GM12865 (cell line): ENCODE results near the gene SYNGR4.
"Not testable (repeated sequence)": the region's sequence is repeated elsewhere in the genome, so short reads cannot be mapped to it uniquely, and the experiment has no call there.

ENCODE experiments used
- DNase-seq: peaks from one replicate; pipeline ENCODE4 v3.0.0; 2010; ENCODE audit warnings: low read depth
- H3K4me3 ChIP-seq: 2 replicates; pipeline ENCODE4 v1.5.1; 2011; ENCODE audit warnings: mild to moderate bottlenecking, low read depth, low read length, control low read depth
- CTCF ChIP-seq: IDR thresholded peaks from 2 replicates; pipeline ENCODE4 v1.5.1; 2011; ENCODE audit warnings: low read length, control low read depth, low read depth, inconsistent platforms; ENCODE audit not compliant: insufficient read depth; ENCODE audit errors: missing control alignments

The SYNGR4 gene

GRCh38 chr19:48382286-48382685 lies 18.1 kb downstream of the SYNGR4 start:
- no peak overlapping the region for H3K4me3 ChIP-seq
- no peak for DNase-seq
- TF ChIP-seq CTCF = no peak

- no peak overlapping the region for H3K4me3 ChIP-seq
- no peak for TF ChIP-seq CTCF
- no peak for DNase-seq
These were observed 21.4 kb downstream of the SYNGR4 start for GRCh38 chr19:48385461-48386087.

- TF ChIP-seq CTCF = no peak
These were observed 22.8 kb downstream of the SYNGR4 start for GRCh38 chr19:48386981-48387380.

GRCh38 chr19:48390188-48391099 lies 26.3 kb downstream of the SYNGR4 start:
- peak; percentile 57 for TF ChIP-seq CTCF
- peak; percentile 77 for DNase-seq
- peak overlapping the region; percentile 97 for H3K4me3 ChIP-seq

More at GRCh38 chr19:48386981-48387380, 22.8 kb downstream of the SYNGR4 start:
- DNase-seq = no peak
- no peak overlapping the region for H3K4me3 ChIP-seq

- peak; percentile 77 for DNase-seq
- H3K4me3 ChIP-seq = peak within 1 kb of the TSS; percentile 97
- peak; percentile 98 for TF ChIP-seq CTCF
These were observed 27.2 kb downstream of the SYNGR4 start, which contains the start of gene KDELR1 for GRCh38 chr19:48391100-48392005. KDELR1 (minus strand) TSS chr19:48391551; CDS start chr19:48391358, 193 bp downstream.

- DNase-seq, H3K4me3 ChIP-seq: not testable (repeated sequence)
These were observed 27.8 kb downstream of the SYNGR4 start for GRCh38 chr19:48392006-48392344.

GRCh38 chr19:48392860-48393558 lies 28.8 kb downstream of the SYNGR4 start:
- no peak for DNase-seq
- H3K4me3 ChIP-seq = no peak overlapping the region
- TF ChIP-seq CTCF = no peak
